SK-N-MC (cell line): ENCODE measurements around the gene CLDN10.

Experiments
- EZH2 ChIP-seq: fragments of 200-600 bp; sonication (generic); IDR thresholded peaks from one replicate; pipeline ENCODE4 v1.6.1; 2017; ENCODE audit warnings: antibody characterized with exemption
- FOXP2 ChIP-seq: optimal IDR thresholded peaks from 2 replicates; pipeline ENCODE3; 2011; ENCODE audit warnings: mild to moderate bottlenecking, moderate library complexity; ENCODE audit not compliant: insufficient read depth; ENCODE audit errors: extremely low read length, control extremely low read depth
- POLR2AphosphoS5 ChIP-seq: IDR thresholded peaks from 2 replicates; pipeline ENCODE4 v1.6.1; 2012; ENCODE audit warnings: mild to moderate bottlenecking, low read depth, low read length, borderline replicate concordance

DNA sequence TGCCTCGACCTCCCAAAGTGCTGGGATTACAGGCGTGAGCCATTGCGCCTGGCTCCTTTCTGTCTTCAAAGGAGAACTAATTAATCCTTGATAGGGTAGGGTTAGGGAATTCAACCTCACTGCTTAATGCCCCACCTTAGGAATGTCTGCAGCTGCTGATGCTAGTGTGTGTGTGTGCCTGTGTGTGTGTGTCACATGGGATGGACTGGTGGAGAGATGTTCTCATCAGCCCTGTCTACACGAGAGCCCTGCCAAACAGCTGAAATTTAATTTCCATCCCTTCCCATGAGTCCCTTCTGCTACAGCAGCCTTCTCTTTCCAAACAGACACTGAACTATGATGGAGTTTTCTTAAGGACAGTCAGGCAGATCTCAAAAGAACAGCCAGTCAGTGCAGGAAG, 46.5 kb upstream of the CLDN10 start:
- TF ChIP-seq POLR2AphosphoS5: no peak
- TF ChIP-seq EZH2: no peak
- no peak for TF ChIP-seq FOXP2
